H9 (cell line): Measurements from ENCODE around the gene JUP. TPM values are rescaled to one million over a fixed set of nuclear protein-coding genes. Genes with fewer than 3 reads are reported as not detected.
A peak's percentile ranks its signal among the peaks of the same experiment; 100 is the strongest.

Experiments
- DNase-seq: peaks from one replicate; pipeline ENCODE4 v3.0.0-alpha.2; 2017
- H2AFZ ChIP-seq: one replicate; pipeline ENCODE4 v1.6.1; 2013; ENCODE audit warnings: mild to moderate bottlenecking, low read length, control low read depth, moderate library complexity
- H2AK5ac ChIP-seq: 2 replicates; pipeline ENCODE4 v1.6.1; 2013; ENCODE audit warnings: low read length, control low read depth, mixed read lengths; ENCODE audit not compliant: insufficient read length
- H2BK120ac ChIP-seq: one replicate; pipeline ENCODE4 v1.6.1; 2013; ENCODE audit warnings: low read depth, mild to moderate bottlenecking, low read length, control low read depth, inconsistent platforms; ENCODE audit not compliant: poor library complexity, severe bottlenecking
- H2BK12ac ChIP-seq: 2 replicates; pipeline ENCODE4 v1.6.1; 2013; ENCODE audit warnings: low read length, control low read depth, mixed read lengths, low read depth; ENCODE audit not compliant: insufficient read length
- H2BK15ac ChIP-seq: 2 replicates; pipeline ENCODE4 v1.6.1; 2013; ENCODE audit warnings: low read depth, low read length, control low read depth
- H2BK20ac ChIP-seq: one replicate; pipeline ENCODE4 v1.6.1; 2013; ENCODE audit warnings: low read depth, mild to moderate bottlenecking, low read length, control low read depth, inconsistent platforms; ENCODE audit not compliant: poor library complexity, severe bottlenecking
- H2BK5ac ChIP-seq: 2 replicates; pipeline ENCODE4 v1.6.1; 2013; ENCODE audit warnings: low read length, control low read depth, mixed read lengths; ENCODE audit not compliant: insufficient read length
- H3K14ac ChIP-seq: 2 replicates; pipeline ENCODE4 v1.6.1; 2013; ENCODE audit warnings: low read length, control low read depth; ENCODE audit not compliant: insufficient read depth
- H3K18ac ChIP-seq: 2 replicates; pipeline ENCODE4 v1.6.1; 2013; ENCODE audit warnings: low read depth, mild to moderate bottlenecking, mixed read lengths, low read length, control low read depth; ENCODE audit not compliant: insufficient read length
- H3K23ac ChIP-seq: 2 replicates; pipeline ENCODE4 v1.6.1; 2013; ENCODE audit warnings: low read length, control low read depth, mixed read lengths, low read depth; ENCODE audit not compliant: insufficient read length
- H3K23me2 ChIP-seq: 2 replicates; pipeline ENCODE4 v1.6.1; 2013; ENCODE audit warnings: low read depth, mild to moderate bottlenecking, mixed read lengths, low read length, control low read depth; ENCODE audit not compliant: insufficient read length, poor library complexity, severe bottlenecking
- H3K27ac ChIP-seq: 2 replicates; pipeline ENCODE4 v1.5.1; 2013; ENCODE audit warnings: low read length, control low read depth, mixed read lengths, low read depth; ENCODE audit not compliant: insufficient read length
- H3K27me3 ChIP-seq: 2 replicates; pipeline ENCODE4 v1.6.1; 2013; ENCODE audit warnings: low read length, control low read depth, inconsistent platforms; ENCODE audit not compliant: insufficient read depth
- H3K4ac ChIP-seq: 2 replicates; pipeline ENCODE4 v1.6.1; 2013; ENCODE audit warnings: low read depth, mild to moderate bottlenecking, control low read depth, inconsistent platforms, low read length, moderate library complexity
- H3K4me1 ChIP-seq: 2 replicates; pipeline ENCODE4 v1.6.1; 2013; ENCODE audit warnings: low read length, control low read depth, inconsistent platforms; ENCODE audit not compliant: insufficient read depth
- H3K4me2 ChIP-seq: 2 replicates; pipeline ENCODE4 v1.6.1; 2013; ENCODE audit warnings: low read length, control low read depth, mixed read lengths; ENCODE audit not compliant: insufficient read length, insufficient read depth
- H3K56ac ChIP-seq: 2 replicates; pipeline ENCODE4 v1.6.1; 2013; ENCODE audit warnings: low read depth, mild to moderate bottlenecking, mixed read lengths, low read length, control low read depth; ENCODE audit not compliant: insufficient read length
- H3K79me1 ChIP-seq: 2 replicates; pipeline ENCODE4 v1.6.1; 2013; ENCODE audit warnings: low read depth, mild to moderate bottlenecking, moderate library complexity, low read length, control low read depth, inconsistent platforms; ENCODE audit not compliant: insufficient read depth, poor library complexity, severe bottlenecking
- H3K79me2 ChIP-seq: 2 replicates; pipeline ENCODE4 v1.6.1; 2013; ENCODE audit warnings: low read length, control low read depth, inconsistent platforms; ENCODE audit not compliant: insufficient read depth
- H3K9ac ChIP-seq: 2 replicates; pipeline ENCODE4 v1.6.1; 2013; ENCODE audit warnings: low read length, control low read depth, mixed read lengths; ENCODE audit not compliant: insufficient read length; ENCODE audit errors: extremely low read depth
- H3K9me3 ChIP-seq: one replicate; pipeline ENCODE4 v1.6.1; 2013; ENCODE audit warnings: low read depth, low read length, inconsistent platforms; ENCODE audit not compliant: control insufficient read depth
- H3T11ph ChIP-seq: one replicate; pipeline ENCODE4 v1.6.1; 2013; ENCODE audit warnings: mild to moderate bottlenecking, low read length, control low read depth, inconsistent platforms
- H4K20me1 ChIP-seq: one replicate; pipeline ENCODE4 v1.6.1; 2013; ENCODE audit not compliant: control insufficient read depth, insufficient read length, insufficient read depth
- H4K5ac ChIP-seq: 2 replicates; pipeline ENCODE4 v1.6.1; 2013; ENCODE audit warnings: low read depth, mild to moderate bottlenecking, mixed read lengths, low read length, control low read depth; ENCODE audit not compliant: insufficient read length
- H4K8ac ChIP-seq: replicated peaks from 2 replicates; pipeline ENCODE4 v1.6.1; 2013; ENCODE audit warnings: low read length, control low read depth, mixed read lengths, low read depth; ENCODE audit not compliant: insufficient read length
- H4K91ac ChIP-seq: 2 replicates; pipeline ENCODE4 v1.6.1; 2013; ENCODE audit warnings: low read depth, mild to moderate bottlenecking, moderate library complexity, mixed read lengths, low read length, control low read depth; ENCODE audit not compliant: insufficient read length
- H3K27ac Mint-ChIP-seq, 3 experiments: 2 replicates in 2 of 3; 3 replicates in 1 of 3; pipeline ENCODE4 v1.8.0; 2020 to 2021; ENCODE audit warnings: mixed read lengths in 3 of 3, mild to moderate bottlenecking in 1 of 3, moderate library complexity in 1 of 3
- H3K27me3 Mint-ChIP-seq: 2 replicates; pipeline ENCODE4 v1.8.0; 2021; ENCODE audit warnings: low read depth, mild to moderate bottlenecking, moderate library complexity, mixed read lengths
- H3K36me3 Mint-ChIP-seq, 3 experiments: 2 replicates in 2 of 3; 3 replicates in 1 of 3; pipeline ENCODE4 v1.8.0; 2020 to 2021; ENCODE audit warnings: low read depth in 3 of 3, mixed read lengths in 3 of 3; ENCODE audit not compliant: insufficient read depth in 1 of 3
- H3K4me1 Mint-ChIP-seq, 2 experiments: 2 replicates each; pipeline ENCODE4 v1.8.0; 2020; ENCODE audit warnings: mixed read lengths in 2 of 2
- H3K4me3 Mint-ChIP-seq, 2 experiments: 2 replicates in 1 of 2; 3 replicates in 1 of 2; pipeline ENCODE4 v1.8.0; 2020 to 2021; ENCODE audit warnings: mild to moderate bottlenecking in 2 of 2, mixed read lengths in 2 of 2, moderate library complexity in 1 of 2
- H3K9me3 Mint-ChIP-seq, 2 experiments: 2 replicates in 1 of 2; 3 replicates in 1 of 2; pipeline ENCODE4 v1.8.0; 2020; ENCODE audit warnings: mild to moderate bottlenecking in 2 of 2, mixed read lengths in 2 of 2, moderate library complexity in 1 of 2
- WGBS: extraction: QIAGEN DNeasy Blood & Tissue Kit; methylation state at CpG from one replicate; pipeline ENCODE4 v1.1.7; 2013; ENCODE audit warnings: missing lambda C conversion rate, low lambda C conversion rate, mixed read lengths; ENCODE audit not compliant: insufficient read length; ENCODE audit errors: extremely low coverage; 5-methylcytosine and 5-hydroxymethylcytosine counted together
- total RNA-seq: library from RNA; stranded (reverse); gene quantifications from 2 replicates; pipeline ENCODE4 v1.2.1, GENCODE V29; 2021
- TF ChIP-seq, protein P1 (sequence below): fragments of 200-600 bp; sonication (generic); conservative IDR thresholded peaks from 3 replicates; pipeline ENCODE4 v1.8.0; 2021; ENCODE audit warnings: antibody characterized with exemption, mild to moderate bottlenecking

Gene JUP
- total RNA-seq, 1 experiment from 2014 or later, result 90.1 TPM

DNA sequence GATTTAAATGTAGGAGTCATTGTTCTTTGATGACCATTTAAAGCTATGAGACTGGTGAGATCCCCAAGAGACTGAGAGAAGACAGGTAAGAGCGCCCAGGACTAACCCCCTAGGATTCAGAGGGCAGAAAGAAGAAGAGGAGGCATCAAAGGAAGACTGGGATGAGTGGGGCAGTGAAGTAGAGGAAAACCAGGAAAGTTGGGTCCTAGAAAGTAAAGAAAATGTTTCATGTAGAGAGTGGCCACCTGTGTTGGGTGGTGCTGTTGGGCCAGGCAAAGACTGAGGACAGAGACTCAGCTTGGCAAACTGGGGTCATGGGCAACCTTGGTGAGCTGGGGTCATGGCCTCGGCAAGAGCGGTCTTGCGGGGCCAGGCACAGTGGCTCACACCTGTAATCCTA lies 50.8 kb downstream of the JUP start:
- H2BK12ac ChIP-seq, result no peak overlapping the region
- H3K4me2 ChIP-seq, result no peak overlapping the region
- Mint-ChIP-seq H3K36me3 (no peaks in the 10 kb centered on the region; a peak in 1 of 7 replicates), H3K4me3 (no peak overlapping the region; a peak in 1 of 5 replicates), H3K9me3 (no peaks in the 10 kb centered on the region), H3K27ac (no peak overlapping the region), H3K27me3 (peaks cover 72% of the 10 kb centered on the region), H3K4me1 (peaks cover 15 to 43% of the 10 kb centered on the region in 2 experiments)
- H2BK5ac ChIP-seq, result no peak overlapping the region
- no peak overlapping the region for H2BK20ac ChIP-seq
- no peak overlapping the region for H3K18ac ChIP-seq
- no peak overlapping the region for H4K8ac ChIP-seq
- H3K27ac ChIP-seq, result no peak overlapping the region
- TF ChIP-seq, protein P1, sequence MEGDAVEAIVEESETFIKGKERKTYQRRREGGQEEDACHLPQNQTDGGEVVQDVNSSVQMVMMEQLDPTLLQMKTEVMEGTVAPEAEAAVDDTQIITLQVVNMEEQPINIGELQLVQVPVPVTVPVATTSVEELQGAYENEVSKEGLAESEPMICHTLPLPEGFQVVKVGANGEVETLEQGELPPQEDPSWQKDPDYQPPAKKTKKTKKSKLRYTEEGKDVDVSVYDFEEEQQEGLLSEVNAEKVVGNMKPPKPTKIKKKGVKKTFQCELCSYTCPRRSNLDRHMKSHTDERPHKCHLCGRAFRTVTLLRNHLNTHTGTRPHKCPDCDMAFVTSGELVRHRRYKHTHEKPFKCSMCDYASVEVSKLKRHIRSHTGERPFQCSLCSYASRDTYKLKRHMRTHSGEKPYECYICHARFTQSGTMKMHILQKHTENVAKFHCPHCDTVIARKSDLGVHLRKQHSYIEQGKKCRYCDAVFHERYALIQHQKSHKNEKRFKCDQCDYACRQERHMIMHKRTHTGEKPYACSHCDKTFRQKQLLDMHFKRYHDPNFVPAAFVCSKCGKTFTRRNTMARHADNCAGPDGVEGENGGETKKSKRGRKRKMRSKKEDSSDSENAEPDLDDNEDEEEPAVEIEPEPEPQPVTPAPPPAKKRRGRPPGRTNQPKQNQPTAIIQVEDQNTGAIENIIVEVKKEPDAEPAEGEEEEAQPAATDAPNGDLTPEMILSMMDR, result no peak
- peaks cover 8% of the 10 kb centered on the region for H3K23me2 ChIP-seq
- H3K4me1 ChIP-seq, result no peaks in the 10 kb centered on the region
- H2BK15ac ChIP-seq, result no peak overlapping the region
- no peak overlapping the region for H3K9ac ChIP-seq
- H4K91ac ChIP-seq, result no peak overlapping the region
- no peak overlapping the region for H3K56ac ChIP-seq
- no peak overlapping the region for H2BK120ac ChIP-seq
- DNase-seq, result peak; percentile 30
- no peak overlapping the region for H4K5ac ChIP-seq
- no peak overlapping the region for H3T11ph ChIP-seq
- peaks cover 27% of the 10 kb centered on the region; the same call in 1 of the 2 replicates for H3K27me3 ChIP-seq
- H3K14ac ChIP-seq, result no peak overlapping the region
- no peak overlapping the region for H2AFZ ChIP-seq
- H3K79me1 ChIP-seq, result no peaks in the 10 kb centered on the region
- WGBS, result no CpG with 5 or more reads among the region's 4 CpGs
- no peak overlapping the region for H2AK5ac ChIP-seq
- H3K4ac ChIP-seq, result no peak overlapping the region
- H4K20me1 ChIP-seq, result no peaks in the 10 kb centered on the region
- H3K79me2 ChIP-seq, result no peaks in the 10 kb centered on the region
- no peaks in the 10 kb centered on the region for H3K9me3 ChIP-seq
- H3K23ac ChIP-seq, result no peak overlapping the region
